GM21423 (cell line): Measurements from ENCODE around the gene TM7SF3.
"Not testable (repeated sequence)": the region's sequence is repeated elsewhere in the genome, so short reads cannot be mapped to it uniquely, and the experiment has no call there.

ENCODE experiments used
- ATAC-seq: cut with Tn5 transposase; IDR thresholded peaks from one replicate; pipeline ENCODE4 v1.9.1; 2021; ENCODE audit warnings: mild to moderate bottlenecking, moderate library complexity; ENCODE audit not compliant: unreplicated experiment

Gene TM7SF3

GRCh38 chr12:26982866-26983265 is 31.3 kb downstream of the TM7SF3 start:
- no peak for ATAC-seq

- no peak for ATAC-seq
These were observed 34.5 kb downstream of the TM7SF3 start for GRCh38 chr12:26979733-26980132.

GRCh38 chr12:26978801-26979200 is 35.4 kb downstream of the TM7SF3 start:
- no peak for ATAC-seq

GRCh38 chr12:26976687-26977086 is 37.5 kb downstream of the TM7SF3 start:
- ATAC-seq: no peak

- peak; percentile 97 for ATAC-seq
These were observed 42.2 kb downstream of the TM7SF3 start for GRCh38 chr12:26971963-26972362.

- no peak for ATAC-seq
These were observed 44.0 kb downstream of the TM7SF3 start for GRCh38 chr12:26970136-26970535.

GRCh38 chr12:26966842-26967241 is 47.3 kb downstream of the TM7SF3 start:
- no peak for ATAC-seq

GRCh38 chr12:26963413-26963812 is 50.8 kb downstream of the TM7SF3 start:
- ATAC-seq: no peak

- no peak for ATAC-seq
These were observed 52.4 kb downstream of the TM7SF3 start for GRCh38 chr12:26961803-26962202.

- not testable (repeated sequence) for ATAC-seq
These were observed 52.8 kb downstream of the TM7SF3 start for GRCh38 chr12:26961391-26961790.

- no peak for ATAC-seq
These were observed 60.2 kb downstream of the TM7SF3 start for GRCh38 chr12:26954027-26954426.

GRCh38 chr12:26953447-26953846 is 60.7 kb downstream of the TM7SF3 start:
- no peak for ATAC-seq

- no peak for ATAC-seq
These were observed 65.9 kb downstream of the TM7SF3 start for GRCh38 chr12:26948309-26948708.

GRCh38 chr12:26941215-26941594 is 73.0 kb downstream of the TM7SF3 start:
- ATAC-seq: no peak

- no peak for ATAC-seq
These were observed 73.5 kb downstream of the TM7SF3 start for GRCh38 chr12:26940516-26941214.

- no peak for ATAC-seq
These were observed 74.2 kb downstream of the TM7SF3 start for GRCh38 chr12:26939953-26940352.

- no peak for ATAC-seq
These were observed 74.9 kb downstream of the TM7SF3 start for GRCh38 chr12:26939192-26939832.

- ATAC-seq: peak; percentile 9
These were observed 75.5 kb downstream of the TM7SF3 start for GRCh38 chr12:26938701-26939062.

- ATAC-seq: peak; percentile 80
These were observed 76.1 kb downstream of the TM7SF3 start, which contains the start of the genes FGFR1OP2 and INTS13 for GRCh38 chr12:26937863-26938700. Gene FGFR1OP2, plus strand, starts transcription at chr12:26938470. Its CDS starts 15,689 bp downstream, at chr12:26954159. Gene INTS13, minus strand, starts transcription at chr12:26937981. Its CDS starts 1,178 bp downstream, at chr12:26936803.

- no peak for ATAC-seq
These were observed 76.7 kb downstream of the TM7SF3 start for GRCh38 chr12:26937443-26937862.
